H4 (cell line): ENCODE results near the gene EPHA6. TPM values are rescaled to one million over a fixed set of nuclear protein-coding genes. Genes with fewer than 3 reads are reported as not detected.
"Not testable (repeated sequence)": the region's sequence is repeated elsewhere in the genome, so short reads cannot be mapped to it uniquely, and the experiment has no call there.

Experiments used
- DNase-seq: peaks from one replicate; pipeline ENCODE4 v3.0.0-alpha.2; 2015; ENCODE audit warnings: low spot score
- total RNA-seq: library from RNA; depleted of rRNA; stranded (reverse); fragments of >200 nt; shearing (Covaris generic); gene quantifications from 2 replicates; pipeline ENCODE4 v1.2.3, GENCODE V29; 2014

Gene EPHA6
- total RNA-seq, 1 experiment from 2014 or later = 7.7 TPM

GRCh38 chr3:97025612-97026011 is 211.2 kb downstream of the EPHA6 start:
- DNase-seq = not testable (repeated sequence)

GRCh38 chr3:97029972-97030371 is 215.6 kb downstream of the EPHA6 start:
- DNase-seq = no peak

GRCh38 chr3:97037294-97037943 is 223.0 kb downstream of the EPHA6 start:
- DNase-seq = no peak

- DNase-seq = no peak
Observed at GRCh38 chr3:97043411-97043810, 229.0 kb downstream of the EPHA6 start.

GRCh38 chr3:97057365-97057764 is 243.0 kb downstream of the EPHA6 start:
- no peak for DNase-seq

GRCh38 chr3:97059168-97059567 is 244.8 kb downstream of the EPHA6 start:
- DNase-seq = no peak

- DNase-seq = no peak
Observed at GRCh38 chr3:97066531-97066930, 252.1 kb downstream of the EPHA6 start.

- no peak for DNase-seq
Observed at GRCh38 chr3:97070302-97070701, 255.9 kb downstream of the EPHA6 start.

GRCh38 chr3:97074546-97074945 is 260.2 kb downstream of the EPHA6 start:
- DNase-seq = no peak

- DNase-seq = no peak
Observed at GRCh38 chr3:97076673-97077072, 262.3 kb downstream of the EPHA6 start.

GRCh38 chr3:97089621-97090020 is 275.2 kb downstream of the EPHA6 start:
- peak; percentile 19 for DNase-seq

- no peak for DNase-seq
Observed at GRCh38 chr3:97102641-97103040, 288.2 kb downstream of the EPHA6 start.

- DNase-seq = no peak
Observed at GRCh38 chr3:97105989-97106651, 291.7 kb downstream of the EPHA6 start.

- DNase-seq = no peak
Observed at GRCh38 chr3:97106652-97106989, 292.2 kb downstream of the EPHA6 start.

- DNase-seq = no peak
Observed at GRCh38 chr3:97108136-97108535, 293.7 kb downstream of the EPHA6 start.

- no peak for DNase-seq
Observed at GRCh38 chr3:97111244-97111643, 296.9 kb downstream of the EPHA6 start.

- DNase-seq = no peak
Observed at GRCh38 chr3:97121386-97121785, 307.0 kb downstream of the EPHA6 start.

- no peak for DNase-seq
Observed at GRCh38 chr3:97125902-97126499, 311.6 kb downstream of the EPHA6 start.

GRCh38 chr3:97131476-97131875 is 317.1 kb downstream of the EPHA6 start:
- DNase-seq = peak; percentile 9

GRCh38 chr3:97138914-97139541 is 324.6 kb downstream of the EPHA6 start:
- DNase-seq = peak; percentile 24

- DNase-seq = no peak
Observed at GRCh38 chr3:97148931-97149330, 334.5 kb downstream of the EPHA6 start.

GRCh38 chr3:97161169-97161568 is 346.8 kb downstream of the EPHA6 start:
- no peak for DNase-seq

- no peak for DNase-seq
Observed at GRCh38 chr3:97177242-97177641, 362.8 kb downstream of the EPHA6 start.
